SK-N-SH (cell line): ENCODE data around the gene IGFBP7. TPM values are rescaled to one million over a fixed set of nuclear protein-coding genes. Genes with fewer than 3 reads are reported as not detected.

Experiments used
- CTCF ChIA-PET: fragments of 300-600, 350-600 bp; formaldehyde crosslinking; extraction: SDS; loops from one replicate; lab custom pipeline; 2021; lab: Yijun Ruan, JAX
- POLR2A ChIA-PET: fragments of 350-600 bp; sonication (Branson Sonifier 250); formaldehyde crosslinking; extraction: SDS; loops from one replicate; lab custom pipeline; 2020; ENCODE audit warnings: antibody characterized with exemption, inconsistent platforms; lab: Yijun Ruan, JAX
- DNase-seq: peaks from one replicate; pipeline ENCODE4 v3.0.0; 2012
- H2AFZ ChIP-seq: fragments of 200-600 bp; sonication (generic); 2 replicates; pipeline ENCODE4 v1.8.1; 2016; ENCODE audit warnings: antibody characterized with exemption, mild to moderate bottlenecking, low read depth
- H3F3A ChIP-seq: fragments of 200-600 bp; sonication (generic); replicated peaks from 2 replicates; pipeline ENCODE3; 2016; ENCODE audit warnings: antibody characterized with exemption, mild to moderate bottlenecking; ENCODE audit not compliant: insufficient read depth
- H3K27ac ChIP-seq, 2 experiments: fragments of 200-500 bp in 1 of 2; fragments of 200-600 bp in 1 of 2; sonication (Bioruptor generic) in 1 of 2; sonication (generic), shearing (Covaris generic) in 1 of 2; 2 replicates each; pipeline versions ENCODE4 v1.5.1 to v1.6.1; 2014 to 2016; ENCODE audit warnings: low read depth in 2 of 2, inconsistent platforms in 1 of 2, low read length in 1 of 2, mild to moderate bottlenecking in 1 of 2, mixed read lengths in 1 of 2
- H3K27me3 ChIP-seq: fragments of 200-600 bp; sonication (generic), shearing (Covaris generic); 2 replicates; pipeline ENCODE4 v1.6.1; 2016; ENCODE audit warnings: mixed run types; ENCODE audit not compliant: insufficient read depth
- H3K36me3 ChIP-seq, 2 experiments: fragments of 200-500 bp in 1 of 2; fragments of 200-600 bp in 1 of 2; sonication (Bioruptor generic) in 1 of 2; sonication (generic) in 1 of 2; replicated peaks in 1 of 2; 2 replicates each; pipeline versions ENCODE3 to v1.5.1; 2014 to 2016; ENCODE audit warnings: low read length in 1 of 2, mild to moderate bottlenecking in 1 of 2; ENCODE audit not compliant: insufficient read depth in 2 of 2, control insufficient read depth in 1 of 2
- H3K4me1 ChIP-seq, 2 experiments: fragments of 200-500 bp in 1 of 2; fragments of 200-600 bp in 1 of 2; sonication (Bioruptor generic) in 1 of 2; sonication (generic), shearing (Covaris generic) in 1 of 2; 2 replicates each; pipeline versions ENCODE4 v1.5.1 to v1.6.1; 2014 to 2016; ENCODE audit warnings: low read depth in 1 of 2, low read length in 1 of 2, mixed run types in 1 of 2; ENCODE audit not compliant: insufficient read depth in 2 of 2, control insufficient read depth in 1 of 2
- H3K4me2 ChIP-seq: fragments of 200-600 bp; sonication (generic), shearing (Covaris generic); 2 replicates; pipeline ENCODE4 v1.6.1; 2017; ENCODE audit warnings: mixed run types
- H3K4me3 ChIP-seq, 2 experiments: fragments of 200-500 bp in 1 of 2; fragments of 200-600 bp in 1 of 2; sonication (Bioruptor generic) in 1 of 2; sonication (generic), shearing (Covaris generic) in 1 of 2; 2 replicates each; pipeline versions ENCODE4 v1.5.1 to v1.8.1; 2014 to 2016; ENCODE audit warnings: low read depth in 2 of 2, inconsistent platforms in 1 of 2, low read length in 1 of 2, mild to moderate bottlenecking in 1 of 2, mixed read lengths in 1 of 2, moderate library complexity in 1 of 2
- H3K79me2 ChIP-seq: fragments of 200-600 bp; sonication (generic); 2 replicates; pipeline ENCODE4 v1.8.1; 2017; ENCODE audit warnings: mild to moderate bottlenecking; ENCODE audit not compliant: insufficient read depth
- H3K9ac ChIP-seq: fragments of 200-600 bp; sonication (generic); 2 replicates; pipeline ENCODE4 v1.6.1; 2017; ENCODE audit warnings: mixed run types
- H3K9me2 ChIP-seq: fragments of 200-600 bp; sonication (generic); 2 replicates; pipeline ENCODE4 v1.6.1; 2017; ENCODE audit warnings: mixed run types
- H3K9me3 ChIP-seq: fragments of 200-600 bp; sonication (generic); 2 replicates; pipeline ENCODE4 v1.6.1; 2017; ENCODE audit warnings: mixed run types, mild to moderate bottlenecking, moderate library complexity
- H4K20me1 ChIP-seq: fragments of 200-600 bp; sonication (generic); 2 replicates; pipeline ENCODE4 v1.6.1; 2017; ENCODE audit warnings: mild to moderate bottlenecking, mixed run types; ENCODE audit not compliant: insufficient read depth
- CHD2 ChIP-seq: fragments of 150-350 bp; IDR thresholded peaks from 2 replicates; pipeline ENCODE4 v1.6.1; 2018; ENCODE audit warnings: low read length; ENCODE audit not compliant: partially characterized antibody
- EP300 ChIP-seq, 2 experiments: IDR thresholded peaks; 2 replicates each; pipeline versions ENCODE4 v1.4.0 to v1.6.1; 2012; ENCODE audit warnings: borderline replicate concordance in 1 of 2, low read depth in 1 of 2, low read length in 1 of 2
- FOSL2 ChIP-seq: IDR thresholded peaks from 2 replicates; pipeline ENCODE4 v1.4.0; 2012; ENCODE audit warnings: low read depth, mild to moderate bottlenecking, moderate library complexity, borderline replicate concordance
- FOXJ3 ChIP-seq: sonication (generic); formaldehyde crosslinking; IDR thresholded peaks from 2 replicates; pipeline ENCODE4 v1.5.1; 2020; ENCODE audit warnings: mild to moderate bottlenecking, missing genetic modification reagents
- IRF3 ChIP-seq: fragments of 150-350 bp; IDR thresholded peaks from 2 replicates; pipeline ENCODE4 v1.6.1; 2016; ENCODE audit warnings: mild to moderate bottlenecking, low read depth, low read length
- MAX ChIP-seq: IDR thresholded peaks from 2 replicates; pipeline ENCODE4 v1.4.0; 2012; ENCODE audit warnings: low read depth
- MEF2A ChIP-seq: IDR thresholded peaks from 2 replicates; pipeline ENCODE4 v1.4.0; 2012; ENCODE audit warnings: low read depth, borderline replicate concordance
- NRF1 ChIP-seq: IDR thresholded peaks from 2 replicates; pipeline ENCODE4 v1.6.1; 2012; ENCODE audit warnings: low read depth, mild to moderate bottlenecking, low read length
- REST ChIP-seq: IDR thresholded peaks from 2 replicates; pipeline ENCODE4 v1.6.1; 2012; ENCODE audit warnings: mild to moderate bottlenecking, low read depth, low read length, moderate library complexity
- RFX5 ChIP-seq: IDR thresholded peaks from 2 replicates; pipeline ENCODE4 v1.6.1; 2012; ENCODE audit warnings: mild to moderate bottlenecking, improper control_type of control experiment, low read length
- TAF1 ChIP-seq: IDR thresholded peaks from 2 replicates; pipeline ENCODE4 v1.6.1; 2012; ENCODE audit warnings: low read depth, mild to moderate bottlenecking, low read length, moderate library complexity, borderline replicate concordance
- TCF12 ChIP-seq: IDR thresholded peaks from 2 replicates; pipeline ENCODE4 v1.4.0; 2012
- USF1 ChIP-seq: IDR thresholded peaks from 2 replicates; pipeline ENCODE4 v1.4.0; 2012; ENCODE audit warnings: low read depth, borderline replicate concordance
- WGBS: methylation state at CpG from one replicate; pipeline ENCODE4 v1.1.6; 2017; ENCODE audit warnings: low lambda C conversion rate; 5-methylcytosine and 5-hydroxymethylcytosine counted together
- polyA plus RNA-seq, 3 experiments: library from polyadenylated mRNA; depleted of rRNA; stranded (reverse); fragments of >200 nt; gene quantifications; 2 replicates each; pipeline ENCODE4 v1.2.3, GENCODE V29; 2012

IGFBP7 gene
- polyA plus RNA-seq, 1 of the 3 experiments (the other 2 are of a cell fraction): 0.38 TPM

GRCh38 chr4:57051095-57051494 lies 59.1 kb downstream of the IGFBP7 start:
- Histone ChIP-seq H3K9ac (no peak overlapping the region), H3F3A (peaks cover 13% of the 10 kb centered on the region), H3K4me1 (peaks cover 7 to 8% of the 10 kb centered on the region in 2 experiments; a peak in 1 of 4 replicates), H3K9me3 (no peaks in the 10 kb centered on the region), H3K27ac (no peak overlapping the region), H3K4me3 (no peak overlapping the region), H3K4me2 (no peak overlapping the region), H3K36me3 (no peaks in the 10 kb centered on the region), H3K9me2 (no peaks in the 10 kb centered on the region), H3K27me3 (no peaks in the 10 kb centered on the region), H3K79me2 (no peaks in the 10 kb centered on the region), H4K20me1 (no peaks in the 10 kb centered on the region), H2AFZ (no peak overlapping the region)
- CTCF ChIA-PET: interaction anchor here (1.4 to 4.6 kb wide), 2 partner anchors 13 to 113 kb away, joined by 4 to 33 read pairs; no protein-coding TSS in a partner anchor
- 68% methylated on average over 3 of the region's 3 CpGs for WGBS
- no peak for DNase-seq
- TF ChIP-seq RFX5 (no peak), USF1 (no peak), TCF12 (no peak), NRF1 (no peak), MEF2A (no peak), REST (no peak), FOSL2 (no peak), FOXJ3 (no peak), CHD2 (no peak), MAX (no peak), EP300 (IDR thresholded peaks at IDR 0.05; ENCODE audit: borderline replicate concordance in 1 of 2, low read depth in 1 of 2, low read length in 1 of 2) (no peak), IRF3 (no peak), TAF1 (no peak)
- POLR2A ChIA-PET: no interaction called here
